ENCODE data around the gene TRAPPC11. TPM values are rescaled to one million over a fixed set of nuclear protein-coding genes. Genes with fewer than 3 reads are reported as not detected.

Gene TRAPPC11
- total RNA-seq, 2 experiments from 2014 or later: 14.7 to 19.2 TPM

GRCh38 chr4:183639291-183639690, 19.8 kb upstream of the TRAPPC11 start:
- Mint-ChIP-seq H3K4me3 (no peak overlapping the region), H3K4me1 (ENCODE audit: low read depth) (no peaks in the 10 kb centered on the region), H3K9me3 (no peaks in the 10 kb centered on the region), H3K36me3 (ENCODE audit: low read depth) (peaks cover 31% of the 10 kb centered on the region), H3K27me3 (no peaks in the 10 kb centered on the region), H3K27ac (no peak overlapping the region)
- POLR2A ChIA-PET: no interaction called here
- no peak for DNase-seq
- intact Hi-C loops (cut with DNase I, micrococcal nuclease): no loop called here
- H3K4me1 ChIP-seq (ENCODE audit: insufficient read depth, low read length): no peaks in the 10 kb centered on the region
- CTCF ChIA-PET: no interaction called here
- no peak for TF ChIP-seq CTCF (IDR thresholded peaks at IDR 0.05)
- no peaks in the 10 kb centered on the region for H3K9me3 ChIP-seq (ENCODE audit: control insufficient read depth in 1 of 2, insufficient read depth in 1 of 2, low read length in 2 of 2)
- H3K36me3 ChIP-seq (ENCODE audit: insufficient read depth, low read length): peaks cover 14% of the 10 kb centered on the region
- H3K27me3 ChIP-seq (ENCODE audit: control insufficient read depth in 1 of 2, insufficient read depth in 2 of 2, low read length in 2 of 2): no peaks in the 10 kb centered on the region
- no peak for ATAC-seq (ENCODE audit: poor library complexity)
- no peak overlapping the region for H3K4me3 ChIP-seq (ENCODE audit: low read length)
- H3K27ac ChIP-seq (ENCODE audit: low read depth in 1 of 2, low read length in 2 of 2): no peak overlapping the region

DNA sequence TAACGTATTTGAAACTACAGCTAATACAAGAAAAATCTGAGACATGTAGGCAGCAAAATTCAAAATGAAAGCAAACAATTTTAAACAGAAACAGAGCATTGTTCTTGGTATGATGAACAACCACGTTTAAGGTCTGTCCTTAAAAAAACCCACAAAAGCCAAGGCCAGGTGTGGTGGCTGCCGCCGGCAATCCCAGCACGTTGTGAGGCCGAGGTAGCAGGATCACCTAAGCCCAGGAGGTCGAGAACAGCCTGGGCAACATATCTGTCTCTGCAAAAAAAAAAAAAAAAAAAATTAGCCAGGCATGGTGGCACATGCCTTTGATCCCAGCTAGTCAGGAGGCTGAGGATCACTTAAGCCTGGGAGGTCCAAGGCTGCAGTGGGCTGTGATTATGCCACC, 13.8 kb upstream of the TRAPPC11 start:
- peaks cover 69% of the 10 kb centered on the region for H3K36me3 Mint-ChIP-seq (ENCODE audit: low read depth)
- H3K4me3 Mint-ChIP-seq: no peak overlapping the region
- H3K4me1 ChIP-seq (ENCODE audit: insufficient read depth, low read length): no peaks in the 10 kb centered on the region
- H3K27ac Mint-ChIP-seq: no peak overlapping the region
- no peaks in the 10 kb centered on the region for H3K9me3 ChIP-seq (ENCODE audit: control insufficient read depth in 1 of 2, insufficient read depth in 1 of 2, low read length in 2 of 2)
- ChIA-PET CTCF (no interaction called here), POLR2A (no interaction called here)
- no peaks in the 10 kb centered on the region for H3K4me1 Mint-ChIP-seq (ENCODE audit: low read depth)
- TF ChIP-seq CTCF (IDR thresholded peaks at IDR 0.05): no peak
- H3K27ac ChIP-seq (ENCODE audit: low read depth in 1 of 2, low read length in 2 of 2): no peak overlapping the region
- no peaks in the 10 kb centered on the region for H3K9me3 Mint-ChIP-seq
- no peaks in the 10 kb centered on the region for H3K27me3 Mint-ChIP-seq
- DNase-seq (no peak), ATAC-seq (ENCODE audit: poor library complexity) (no peak)
- no peaks in the 10 kb centered on the region for H3K27me3 ChIP-seq (ENCODE audit: control insufficient read depth in 1 of 2, insufficient read depth in 2 of 2, low read length in 2 of 2)
- no peak overlapping the region for H3K4me3 ChIP-seq (ENCODE audit: low read length)
- intact Hi-C loops (cut with DNase I, micrococcal nuclease): no loop called here
- H3K36me3 ChIP-seq (ENCODE audit: insufficient read depth, low read length): peaks cover 53% of the 10 kb centered on the region

DNA sequence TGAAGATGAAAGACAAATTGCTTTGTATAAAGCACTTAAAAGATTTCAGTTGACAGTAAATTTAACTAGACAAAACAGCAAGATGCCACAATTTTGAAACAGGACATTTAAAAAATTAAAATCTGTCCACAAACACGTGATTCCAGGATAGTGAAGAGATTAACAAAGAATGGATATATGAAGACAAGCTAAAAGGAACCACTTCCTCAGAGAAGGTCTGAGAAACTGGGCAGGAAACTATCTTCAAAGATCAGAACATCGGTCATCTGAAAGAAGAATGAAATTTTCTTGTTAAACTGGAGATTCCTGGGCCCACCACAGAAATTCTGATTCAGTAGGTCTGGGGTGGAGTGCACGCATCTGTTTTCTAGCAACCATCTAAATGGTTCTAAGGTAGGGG, 1.5 kb upstream of the TRAPPC11 start:
- Mint-ChIP-seq H3K9me3 (no peaks in the 10 kb centered on the region), H3K36me3 (ENCODE audit: low read depth) (peaks cover 43% of the 10 kb centered on the region), H3K4me1 (ENCODE audit: low read depth) (peaks cover 53% of the 10 kb centered on the region), H3K27me3 (no peaks in the 10 kb centered on the region), H3K27ac (peak overlapping the region; percentile 93), H3K4me3 (peak overlapping the region; percentile 94)
- H3K9me3 ChIP-seq (ENCODE audit: control insufficient read depth in 1 of 2, insufficient read depth in 1 of 2, low read length in 2 of 2): no peaks in the 10 kb centered on the region
- peaks cover 24% of the 10 kb centered on the region for H3K4me1 ChIP-seq (ENCODE audit: insufficient read depth, low read length)
- no peaks in the 10 kb centered on the region for H3K27me3 ChIP-seq (ENCODE audit: control insufficient read depth in 1 of 2, insufficient read depth in 2 of 2, low read length in 2 of 2)
- intact Hi-C loops (cut with DNase I, micrococcal nuclease): loop anchor here in 1 of 2 experiments (10.0 kb wide), 2 partner anchors 183 to 1167 kb away; partner anchors contain the start of gene ACSL1
- TF ChIP-seq CTCF (IDR thresholded peaks at IDR 0.05): no peak
- H3K27ac ChIP-seq (ENCODE audit: low read depth in 1 of 2, low read length in 2 of 2): no peak overlapping the region
- peaks cover 17% of the 10 kb centered on the region for H3K36me3 ChIP-seq (ENCODE audit: insufficient read depth, low read length)
- ATAC-seq (ENCODE audit: poor library complexity) (no peak), DNase-seq (no peak)
- H3K4me3 ChIP-seq (ENCODE audit: low read length): peak overlapping the region; percentile 81
- ChIA-PET CTCF (no interaction called here), POLR2A (interaction anchor here (1.0 kb wide), 1 partner anchor 10 kb away, joined by 5 read pairs; no protein-coding TSS in a partner anchor)

All from CD4-positive, alpha-beta T cell (primary cell).